CD4-positive, alpha-beta memory T cell (primary cell): ENCODE measurements around the gene LRRC53. TPM values are rescaled to one million over a fixed set of nuclear protein-coding genes. Genes with fewer than 3 reads are reported as not detected.

Experiments
- CTCF ChIA-PET: fragments of 350-600 bp; sonication (Branson Sonifier 250); formaldehyde crosslinking; loops from one replicate; lab custom pipeline; 2021; ENCODE audit warnings: inconsistent platforms; ENCODE audit not compliant: partially characterized antibody; lab: Charles Lee
- POLR2A ChIA-PET: fragments of 350-600 bp; sonication (Branson Sonifier 250); formaldehyde crosslinking; loops from one replicate; lab custom pipeline; 2021; ENCODE audit not compliant: partially characterized antibody; lab: Charles Lee
- DNase-seq, 5 donors: peaks; one replicate each; pipeline versions ENCODE4 v3.0.0 to v3.0.0-alpha.2; 2020 to 2022; ENCODE audit warnings: mixed read lengths in 1 of 5
- H3K27ac ChIP-seq: one replicate; pipeline ENCODE4 v1.7.0; 2013; ENCODE audit warnings: low read depth, low read length
- H3K27me3 ChIP-seq: 2 replicates; pipeline ENCODE4 v1.7.0; 2013; ENCODE audit warnings: mild to moderate bottlenecking, low read length, moderate library complexity; ENCODE audit not compliant: insufficient read depth
- H3K36me3 ChIP-seq: 2 replicates; pipeline ENCODE4 v1.7.0; 2013; ENCODE audit warnings: mild to moderate bottlenecking, low read length, moderate library complexity; ENCODE audit not compliant: insufficient read depth
- H3K4me1 ChIP-seq: 2 replicates; pipeline ENCODE4 v1.7.0; 2013; ENCODE audit warnings: mild to moderate bottlenecking, low read length, moderate library complexity; ENCODE audit not compliant: insufficient read depth
- H3K4me3 ChIP-seq, 2 donors: one replicate each; pipeline ENCODE4 v1.7.0; 2013; ENCODE audit warnings: low read length in 2 of 2, mild to moderate bottlenecking in 1 of 2
- H3K9me3 ChIP-seq, 2 donors: one replicate each; pipeline ENCODE4 v1.7.0; 2013; ENCODE audit warnings: low read length in 2 of 2, control low read depth in 1 of 2; ENCODE audit not compliant: control insufficient read depth in 1 of 2
- H3K27ac Mint-ChIP-seq, 7 donors: one replicate each; pipeline ENCODE4 v1.8.0; 2020 to 2021; ENCODE audit warnings: mixed read lengths in 7 of 7, mild to moderate bottlenecking in 6 of 7, inconsistent platforms in 3 of 7, moderate library complexity in 3 of 7
- H3K27me3 Mint-ChIP-seq, 2 donors: one replicate each; pipeline ENCODE4 v1.8.0; 2020 to 2021; ENCODE audit warnings: mixed read lengths in 2 of 2
- H3K36me3 Mint-ChIP-seq, 2 donors: one replicate each; pipeline ENCODE4 v1.8.0; 2020 to 2021; ENCODE audit warnings: mixed read lengths in 2 of 2, inconsistent platforms in 1 of 2, mild to moderate bottlenecking in 1 of 2
- H3K4me1 Mint-ChIP-seq, 4 donors: one replicate each; pipeline ENCODE4 v1.8.0; 2020 to 2021; ENCODE audit warnings: mixed read lengths in 4 of 4, mild to moderate bottlenecking in 1 of 4
- H3K4me3 Mint-ChIP-seq, 8 donors: one replicate each; pipeline ENCODE4 v1.8.0; 2020 to 2021; ENCODE audit warnings: mixed read lengths in 8 of 8, mild to moderate bottlenecking in 7 of 8, moderate library complexity in 6 of 8, inconsistent platforms in 3 of 8
- H3K9me3 Mint-ChIP-seq, 8 donors: one replicate each; pipeline ENCODE4 v1.8.0; 2020 to 2021; ENCODE audit warnings: mixed read lengths in 8 of 8, mild to moderate bottlenecking in 5 of 8, inconsistent platforms in 3 of 8, moderate library complexity in 1 of 8
- intact Hi-C: fragments of 100-400 bp; cut with micrococcal nuclease; formaldehyde crosslinking; loops from one replicate; pipeline ENCODE4 v1.15.1; 2023
- polyA plus RNA-seq, 2 donors: library from polyadenylated mRNA; unstranded; fragments of 300-500 nt; fragmentation: Illumina TruSeq; gene quantifications; one replicate each; pipeline ENCODE4 v1.2.3, GENCODE V29; 2021
- total RNA-seq, 2 experiments: library from RNA; stranded (reverse); gene quantifications; one replicate each; pipeline ENCODE4 v1.2.3, GENCODE V29; 2021

The LRRC53 gene
- total and polyA plus RNA-seq, 4 experiments from 2014 or later = not detected

- DNase-seq = no peak
- ChIA-PET POLR2A (no interaction called here), CTCF (no interaction called here)
- Mint-ChIP-seq H3K9me3 (no peaks in the 10 kb centered on the region), H3K4me3 (no peak overlapping the region), H3K27ac (no peak overlapping the region), H3K27me3 (no peaks in the 10 kb centered on the region), H3K4me1 (no peaks in the 10 kb centered on the region), H3K36me3 (no peaks in the 10 kb centered on the region)
- no peaks in the 10 kb centered on the region for H3K4me1 ChIP-seq
- H3K27me3 ChIP-seq = no peaks in the 10 kb centered on the region
- intact Hi-C loops = no loop called here
- no peaks in the 10 kb centered on the region for H3K36me3 ChIP-seq
- no peak overlapping the region for H3K27ac ChIP-seq
- H3K4me3 ChIP-seq = no peak overlapping the region
- H3K9me3 ChIP-seq = no peaks in the 10 kb centered on the region
These were observed 82.0 kb downstream of the LRRC53 start for GRCh38 chr1:74430342-74430934.

GRCh38 chr1:74429580-74429979, 82.8 kb downstream of the LRRC53 start:
- intact Hi-C loops = no loop called here
- Histone ChIP-seq H3K9me3 (no peaks in the 10 kb centered on the region), H3K27me3 (no peaks in the 10 kb centered on the region), H3K4me1 (no peaks in the 10 kb centered on the region), H3K27ac (no peak overlapping the region), H3K4me3 (no peak overlapping the region), H3K36me3 (no peaks in the 10 kb centered on the region)
- Mint-ChIP-seq H3K4me1 (no peaks in the 10 kb centered on the region), H3K36me3 (no peaks in the 10 kb centered on the region), H3K4me3 (no peak overlapping the region), H3K9me3 (peaks cover 0 to 2% (median 0%) of the 10 kb centered on the region in 8 donors), H3K27me3 (no peaks in the 10 kb centered on the region), H3K27ac (no peak overlapping the region)
- DNase-seq = no peak
- ChIA-PET CTCF (no interaction called here), POLR2A (no interaction called here)

- no peaks in the 10 kb centered on the region for H3K4me1 Mint-ChIP-seq
- no peak for DNase-seq
- H3K4me1 ChIP-seq = no peaks in the 10 kb centered on the region
- no peaks in the 10 kb centered on the region for H3K27me3 ChIP-seq
- no peaks in the 10 kb centered on the region for H3K9me3 ChIP-seq
- CTCF ChIA-PET = no interaction called here
- H3K27me3 Mint-ChIP-seq = no peaks in the 10 kb centered on the region
- H3K36me3 ChIP-seq = no peaks in the 10 kb centered on the region
- no peaks in the 10 kb centered on the region for H3K36me3 Mint-ChIP-seq
- H3K27ac ChIP-seq = no peak overlapping the region
- intact Hi-C loops = no loop called here
- peaks cover 0 to 4% (median 0%) of the 10 kb centered on the region in 8 donors for H3K9me3 Mint-ChIP-seq
- H3K4me3 ChIP-seq = no peak overlapping the region
- no peak overlapping the region for H3K4me3 Mint-ChIP-seq
- POLR2A ChIA-PET = no interaction called here
- H3K27ac Mint-ChIP-seq = no peak overlapping the region
These were observed 84.7 kb downstream of the LRRC53 start for GRCh38 chr1:74427681-74428080.

GRCh38 chr1:74426208-74426937, 86.0 kb downstream of the LRRC53 start:
- Histone ChIP-seq H3K4me3 (no peak overlapping the region), H3K27me3 (no peaks in the 10 kb centered on the region), H3K9me3 (no peaks in the 10 kb centered on the region), H3K27ac (no peak overlapping the region), H3K36me3 (no peaks in the 10 kb centered on the region), H3K4me1 (no peaks in the 10 kb centered on the region)
- intact Hi-C loops = no loop called here
- CTCF ChIA-PET = no interaction called here
- Mint-ChIP-seq H3K27me3 (peaks cover 0 to 1% of the 10 kb centered on the region in 2 donors), H3K4me3 (no peak overlapping the region), H3K9me3 (peaks cover 0 to 4% (median 0%) of the 10 kb centered on the region in 8 donors), H3K27ac (no peak overlapping the region), H3K36me3 (no peaks in the 10 kb centered on the region), H3K4me1 (no peaks in the 10 kb centered on the region)
- POLR2A ChIA-PET = no interaction called here
- no peak for DNase-seq

- Histone ChIP-seq H3K9me3 (no peaks in the 10 kb centered on the region), H3K27me3 (no peaks in the 10 kb centered on the region), H3K27ac (no peak overlapping the region), H3K4me3 (no peak overlapping the region), H3K36me3 (no peaks in the 10 kb centered on the region), H3K4me1 (no peaks in the 10 kb centered on the region)
- intact Hi-C loops = no loop called here
- peaks cover 0 to 4% (median 0%) of the 10 kb centered on the region in 8 donors for H3K9me3 Mint-ChIP-seq
- no peak overlapping the region for H3K4me3 Mint-ChIP-seq
- no peak overlapping the region for H3K27ac Mint-ChIP-seq
- no peak for DNase-seq
- H3K36me3 Mint-ChIP-seq = no peaks in the 10 kb centered on the region
- no peaks in the 10 kb centered on the region for H3K4me1 Mint-ChIP-seq
- CTCF ChIA-PET = no interaction called here
- POLR2A ChIA-PET = no interaction called here
- H3K27me3 Mint-ChIP-seq = peaks cover 0 to 1% of the 10 kb centered on the region in 2 donors
These were observed 86.7 kb downstream of the LRRC53 start for GRCh38 chr1:74425676-74426075.

GRCh38 chr1:74423471-74423870, 88.9 kb downstream of the LRRC53 start:
- POLR2A ChIA-PET = no interaction called here
- no peak overlapping the region for H3K27ac Mint-ChIP-seq
- intact Hi-C loops = no loop called here

GRCh38 chr1:74422421-74423292, 89.8 kb downstream of the LRRC53 start:
- CTCF ChIA-PET = no interaction called here
- peaks cover 0 to 1% of the 10 kb centered on the region in 2 donors for H3K27me3 Mint-ChIP-seq
- intact Hi-C loops = no loop called here
- H3K27me3 ChIP-seq = no peaks in the 10 kb centered on the region
- no peaks in the 10 kb centered on the region for H3K4me1 Mint-ChIP-seq
- no peak overlapping the region for H3K4me3 Mint-ChIP-seq
- H3K4me3 ChIP-seq = no peak overlapping the region
- no peaks in the 10 kb centered on the region for H3K36me3 ChIP-seq
- no peak overlapping the region for H3K27ac ChIP-seq
- H3K9me3 Mint-ChIP-seq = peaks cover 0 to 4% (median 0%) of the 10 kb centered on the region in 8 donors
- H3K9me3 ChIP-seq = no peaks in the 10 kb centered on the region
- no peak overlapping the region for H3K27ac Mint-ChIP-seq
- no peaks in the 10 kb centered on the region for H3K36me3 Mint-ChIP-seq
- H3K4me1 ChIP-seq = no peaks in the 10 kb centered on the region
- POLR2A ChIA-PET = no interaction called here
- DNase-seq = no peak

More at GRCh38 chr1:74423471-74423870, 88.9 kb downstream of the LRRC53 start:
- CTCF ChIA-PET = no interaction called here
- no peak for DNase-seq
- Mint-ChIP-seq H3K27me3 (peaks cover 0 to 1% of the 10 kb centered on the region in 2 donors), H3K4me3 (no peak overlapping the region), H3K4me1 (no peaks in the 10 kb centered on the region), H3K36me3 (no peaks in the 10 kb centered on the region), H3K9me3 (peaks cover 0 to 4% (median 0%) of the 10 kb centered on the region in 8 donors)
- no peak overlapping the region for H3K4me3 ChIP-seq
- no peaks in the 10 kb centered on the region for H3K9me3 ChIP-seq
- H3K27ac ChIP-seq = no peak overlapping the region
- no peaks in the 10 kb centered on the region for H3K27me3 ChIP-seq
- no peaks in the 10 kb centered on the region for H3K36me3 ChIP-seq
- H3K4me1 ChIP-seq = no peaks in the 10 kb centered on the region
